Keratinocyte (primary cell): ENCODE results near the gene LRRC41. TPM values are rescaled to one million over a fixed set of nuclear protein-coding genes. Genes with fewer than 3 reads are reported as not detected.
"Not testable (repeated sequence)": the region's sequence is repeated elsewhere in the genome, so short reads cannot be mapped to it uniquely, and the experiment has no call there.

Source experiments
- DNase-seq: peaks from one replicate; pipeline ENCODE4 v3.0.0-alpha.2; 2011; ENCODE audit warnings: low read depth, missing footprints, low spot score
- FAIRE-seq: peaks from 2 replicates; lab custom pipeline; 2011; peaks lifted over from hg19 to GRCh38; lab: Jason Lieb, UNC
- H2AFZ ChIP-seq: 2 replicates; pipeline ENCODE4 v1.6.0; 2012; ENCODE audit warnings: low read length, control low read depth, inconsistent platforms; ENCODE audit not compliant: control insufficient read depth
- H3K27ac ChIP-seq: 2 replicates; pipeline ENCODE4 v1.5.1; 2011; ENCODE audit warnings: low read length; ENCODE audit not compliant: control insufficient read depth, insufficient read depth
- H3K27me3 ChIP-seq: 3 replicates; pipeline ENCODE4 v1.6.0; 2011; ENCODE audit warnings: low read length; ENCODE audit not compliant: control insufficient read depth, insufficient read depth; ENCODE audit errors: extremely low read depth
- H3K36me3 ChIP-seq, 2 experiments: 2 replicates in 1 of 2; 3 replicates in 1 of 2; pipeline ENCODE4 v1.5.1; 2011; ENCODE audit warnings: low read length in 2 of 2, mild to moderate bottlenecking in 1 of 2; ENCODE audit not compliant: control insufficient read depth in 2 of 2, insufficient read depth in 2 of 2; ENCODE audit errors: extremely low read depth in 1 of 2
- H3K4me1 ChIP-seq: 3 replicates; pipeline ENCODE4 v1.5.1; 2011; ENCODE audit warnings: low read length; ENCODE audit not compliant: control insufficient read depth, insufficient read depth; ENCODE audit errors: extremely low read depth
- H3K4me2 ChIP-seq: 3 replicates; pipeline ENCODE4 v1.6.0; 2011; ENCODE audit warnings: low read depth, low read length; ENCODE audit not compliant: control insufficient read depth, insufficient read depth; ENCODE audit errors: extremely low read depth
- H3K4me3 ChIP-seq, 3 experiments: fragments of 200-600 bp in 1 of 3; sonication (generic) in 1 of 3; 2 replicates in 2 of 3; 3 replicates in 1 of 3; pipeline ENCODE4 v1.5.1; 2011 to 2016; ENCODE audit warnings: low read length in 3 of 3, mild to moderate bottlenecking in 3 of 3, control low read depth in 2 of 3, inconsistent platforms in 1 of 3, low read depth in 1 of 3, mixed read lengths in 1 of 3, mixed run types in 1 of 3, moderate library complexity in 1 of 3; ENCODE audit not compliant: control insufficient read depth in 2 of 3, insufficient read depth in 2 of 3; ENCODE audit errors: extremely low read depth in 1 of 3
- H3K79me2 ChIP-seq: 2 replicates; pipeline ENCODE4 v1.6.0; 2012; ENCODE audit warnings: low read length; ENCODE audit not compliant: control insufficient read depth, insufficient read depth
- H3K9ac ChIP-seq: 3 replicates; pipeline ENCODE4 v1.6.0; 2011; ENCODE audit warnings: low read length; ENCODE audit not compliant: control insufficient read depth, insufficient read depth; ENCODE audit errors: extremely low read depth
- H3K9me1 ChIP-seq: 3 replicates; pipeline ENCODE4 v1.6.0; 2011; ENCODE audit warnings: low read length; ENCODE audit not compliant: control insufficient read depth, insufficient read depth; ENCODE audit errors: extremely low read depth
- H3K9me3 ChIP-seq: 2 replicates; pipeline ENCODE4 v1.5.1; 2012; ENCODE audit warnings: low read depth, low read length; ENCODE audit not compliant: control insufficient read depth
- H4K20me1 ChIP-seq: 3 replicates; pipeline ENCODE4 v1.6.0; 2011; ENCODE audit warnings: low read length; ENCODE audit not compliant: control insufficient read depth, insufficient read depth; ENCODE audit errors: extremely low read depth
- EZH2 ChIP-seq: IDR thresholded peaks from one replicate; pipeline ENCODE4 v1.6.1; 2012; ENCODE audit warnings: inconsistent platforms, mild to moderate bottlenecking, low read length, moderate library complexity
- dilution Hi-C: fragments of 300-500 bp; cut with MboI; formaldehyde crosslinking; loops from one replicate; pipeline ENCODE4 v1.7.0; 2020; ENCODE audit warnings: low sequenced_read_pairs; ENCODE audit not compliant: extremely low pct_ligation_motif_present
- polyA plus RNA-seq, 5 experiments: library from polyadenylated mRNA; depleted of rRNA in 3 of 5; stranded (reverse) in 3 of 5; stranded (forward) in 1 of 5; unstranded in 1 of 5; fragments of >200 nt; gene quantifications; 1 replicate in 1 of 5; 2 replicates in 3 of 5; 3 replicates in 1 of 5; pipeline versions ENCODE4 v1.2.1 to v1.2.3, GENCODE V29; 2011 to 2012; ENCODE audit warnings: missing spikeins in 2 of 5, low read depth in 1 of 5, low replicate concordance in 1 of 5
- TF ChIP-seq, protein P1 (sequence below), 3 experiments: IDR thresholded peaks in 1 of 3; conservative IDR thresholded peaks in 1 of 3; optimal IDR thresholded peaks in 1 of 3; 2 replicates in 2 of 3; 3 replicates in 1 of 3; pipeline versions ENCODE3 to v1.5.1; 2011; ENCODE audit warnings: low read length in 3 of 3, mild to moderate bottlenecking in 3 of 3, moderate library complexity in 2 of 3, control low read depth in 1 of 3, inconsistent platforms in 1 of 3; ENCODE audit not compliant: insufficient read depth in 2 of 3; ENCODE audit errors: extremely low read depth in 1 of 3

Gene LRRC41
- polyA plus RNA-seq, 1 donor (not counting 4 experiments of a cell fraction or from before 2014, with no cell fraction given) = 51.2 TPM

DNA sequence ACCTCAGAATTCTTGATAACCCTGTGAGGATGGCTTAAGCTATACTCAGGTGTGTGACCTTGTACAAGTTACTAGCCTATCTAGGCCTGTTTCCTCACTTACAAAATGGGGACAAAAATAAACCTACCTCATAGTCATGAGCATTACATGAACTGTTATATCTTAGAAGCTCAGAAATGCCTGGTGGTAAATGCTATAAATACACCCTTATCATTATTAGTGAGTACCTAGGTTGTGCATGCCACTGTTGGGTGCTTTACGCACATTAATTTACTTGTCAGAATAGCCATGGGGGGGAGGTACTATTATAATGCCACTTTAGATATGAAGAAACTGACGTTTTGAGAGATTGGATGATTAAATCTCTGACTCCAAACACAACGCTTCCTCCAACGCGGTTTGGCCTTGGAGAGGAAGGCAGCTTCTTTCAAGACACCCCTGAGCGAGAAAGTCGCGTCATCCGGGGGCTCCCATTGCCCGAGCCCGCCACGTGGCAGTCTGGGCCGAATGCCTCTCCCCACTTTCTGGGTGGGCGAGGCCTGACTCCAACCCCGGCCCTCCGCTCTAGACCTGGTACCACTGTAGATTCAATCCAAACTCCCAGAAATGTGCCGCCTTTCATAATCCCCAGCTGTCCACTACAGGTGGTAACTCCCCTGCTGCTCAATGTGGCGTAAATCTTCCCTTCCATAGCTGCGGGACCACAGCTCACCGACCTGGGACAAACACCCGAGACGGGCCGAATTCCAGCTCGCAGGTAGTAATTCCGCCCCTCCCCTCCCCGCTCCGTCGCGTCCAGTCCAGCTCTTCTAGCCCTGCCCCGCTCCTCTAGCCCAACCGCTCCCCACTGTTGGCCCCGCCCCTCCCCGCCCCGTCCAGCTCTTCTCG, 56.6 kb downstream of the LRRC41 start:
- H3K9me3 ChIP-seq = no peaks in the 10 kb centered on the region
- peak overlapping the region; percentile 54 to 92 (median 85) for H3K4me3 ChIP-seq
- H3K9me1 ChIP-seq = no peaks in the 10 kb centered on the region
- peaks cover 14% of the 10 kb centered on the region for H3K4me1 ChIP-seq
- peak overlapping the region; percentile 91 for H3K27ac ChIP-seq
- no peaks in the 10 kb centered on the region for H4K20me1 ChIP-seq
- peaks cover 15% of the 10 kb centered on the region for H3K79me2 ChIP-seq
- dilution Hi-C loops = no loop called here
- no peak for TF ChIP-seq EZH2
- TF ChIP-seq, protein P1, sequence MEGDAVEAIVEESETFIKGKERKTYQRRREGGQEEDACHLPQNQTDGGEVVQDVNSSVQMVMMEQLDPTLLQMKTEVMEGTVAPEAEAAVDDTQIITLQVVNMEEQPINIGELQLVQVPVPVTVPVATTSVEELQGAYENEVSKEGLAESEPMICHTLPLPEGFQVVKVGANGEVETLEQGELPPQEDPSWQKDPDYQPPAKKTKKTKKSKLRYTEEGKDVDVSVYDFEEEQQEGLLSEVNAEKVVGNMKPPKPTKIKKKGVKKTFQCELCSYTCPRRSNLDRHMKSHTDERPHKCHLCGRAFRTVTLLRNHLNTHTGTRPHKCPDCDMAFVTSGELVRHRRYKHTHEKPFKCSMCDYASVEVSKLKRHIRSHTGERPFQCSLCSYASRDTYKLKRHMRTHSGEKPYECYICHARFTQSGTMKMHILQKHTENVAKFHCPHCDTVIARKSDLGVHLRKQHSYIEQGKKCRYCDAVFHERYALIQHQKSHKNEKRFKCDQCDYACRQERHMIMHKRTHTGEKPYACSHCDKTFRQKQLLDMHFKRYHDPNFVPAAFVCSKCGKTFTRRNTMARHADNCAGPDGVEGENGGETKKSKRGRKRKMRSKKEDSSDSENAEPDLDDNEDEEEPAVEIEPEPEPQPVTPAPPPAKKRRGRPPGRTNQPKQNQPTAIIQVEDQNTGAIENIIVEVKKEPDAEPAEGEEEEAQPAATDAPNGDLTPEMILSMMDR (optimal IDR thresholded peaks at IDR 0.05 in 1 of 3, IDR thresholded peaks at IDR 0.05 in 1 of 3, conservative IDR thresholded peaks at IDR 0.05 in 1 of 3; ENCODE audit: extremely low read depth in 1 of 3, insufficient read depth in 2 of 3, low read length in 3 of 3) = no peak
- peak overlapping the region; percentile 91 for H3K9ac ChIP-seq
- peak overlapping the region; percentile 95 for H3K4me2 ChIP-seq
- peaks cover 0 to 8% of the 10 kb centered on the region in 2 experiments for H3K36me3 ChIP-seq
- DNase-seq = no peak
- no peak for FAIRE-seq
- no peaks in the 10 kb centered on the region for H3K27me3 ChIP-seq
- peak overlapping the region; percentile 99 for H2AFZ ChIP-seq

DNA sequence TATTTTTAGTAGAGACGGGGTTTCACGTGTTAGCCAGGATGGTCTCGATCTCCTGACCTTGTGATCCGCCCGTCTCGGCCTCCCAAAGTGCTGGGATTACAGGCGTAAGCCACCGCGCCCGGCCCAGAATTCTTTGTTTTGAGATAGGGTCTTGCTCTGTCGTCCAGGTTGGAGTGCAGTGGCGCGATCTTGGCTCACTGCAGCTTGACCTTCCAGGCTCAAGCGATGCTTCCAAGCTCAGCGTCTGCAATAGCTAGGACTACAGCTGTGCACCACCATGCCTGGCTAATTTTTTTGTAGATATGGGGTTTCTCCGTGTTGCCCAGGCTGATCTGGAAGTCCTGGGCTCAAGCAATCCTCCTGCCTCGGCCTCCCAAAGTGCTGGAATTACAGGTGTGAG, 57.3 kb downstream of the LRRC41 start:
- H3K36me3 ChIP-seq, H3K9ac ChIP-seq, H3K27ac ChIP-seq, H4K20me1 ChIP-seq, H3K9me3 ChIP-seq, H3K9me1 ChIP-seq, H2AFZ ChIP-seq, dilution Hi-C loops, DNase-seq, FAIRE-seq, H3K27me3 ChIP-seq, H3K4me3 ChIP-seq: not testable (repeated sequence)
- H3K4me2 ChIP-seq = peak overlapping the region; percentile 95
- H3K79me2 ChIP-seq = peaks cover 15% of the 10 kb centered on the region
- peaks cover 14% of the 10 kb centered on the region for H3K4me1 ChIP-seq
